HCT116 (cell line): ENCODE measurements around the gene GLRX. TPM values are rescaled to one million over a fixed set of nuclear protein-coding genes. Genes with fewer than 3 reads are reported as not detected.

Source experiments
- ATAC-seq: fragments of 200-7000 bp; cut with Tn5 transposase; 2 replicates; pipeline ENCODE4 v1.9.1; 2020; ENCODE audit warnings: mild to moderate bottlenecking, moderate library complexity
- BruUV-seq: library from RNA; stranded (reverse); fragments of 400-500 nt; replicated peaks from 2 replicates; lab custom pipeline; 2021; lab: Mats Ljungman, UMichigan
- CTCF ChIA-PET: fragments of 300-600 bp; sonication (Branson Sonifier 250); formaldehyde crosslinking; loops from one replicate; lab custom pipeline; 2021; ENCODE audit warnings: antibody characterized with exemption; lab: Charles Lee
- POLR2A ChIA-PET: fragments of 300-600, 350-600 bp; sonication (Branson Sonifier 250); formaldehyde crosslinking; loops from one replicate; lab custom pipeline; 2021; ENCODE audit warnings: antibody characterized with exemption; lab: Charles Lee
- RAD21 ChIA-PET, 2 experiments: fragments of 300-600 bp; sonication (Branson Sonifier 250); formaldehyde crosslinking; loops; one replicate each; lab custom pipeline; 2023; ENCODE audit warnings: low total read pairs in 2 of 2; ENCODE audit not compliant: uncharacterized antibody in 2 of 2, unreplicated experiment in 2 of 2, low non-redundant PET in 1 of 2; lab: Charles Lee
- DNase-seq: peaks from one replicate; pipeline ENCODE4 v3.0.0-alpha.2; 2010; ENCODE audit warnings: low read depth, low spot score
- H2AFZ ChIP-seq: fragments of 200-600 bp; shearing (Covaris generic), sonication (generic); 2 replicates; pipeline ENCODE4 v1.6.1; 2017; ENCODE audit warnings: low read depth, mixed run types, mixed read lengths, antibody characterized with exemption, low read length; ENCODE audit not compliant: poor library complexity, severe bottlenecking
- H3K27ac ChIP-seq: 2 replicates; pipeline ENCODE4 v1.5.1; 2012; ENCODE audit warnings: low read depth, low read length
- H3K27me3 ChIP-seq: fragments of 200-600 bp; sonication (generic); 2 replicates; pipeline ENCODE4 v1.6.1; 2016; ENCODE audit warnings: mixed run types, low read length, mixed read lengths; ENCODE audit not compliant: insufficient read depth
- H3K36me3 ChIP-seq, 2 experiments: fragments of 200-500 bp in 1 of 2; fragments of 200-600 bp in 1 of 2; sonication (Bioruptor generic) in 1 of 2; sonication (generic) in 1 of 2; 2 replicates each; pipeline versions ENCODE4 v1.5.1 to v1.6.1; 2014 to 2016; ENCODE audit warnings: low read length in 2 of 2, inconsistent platforms in 1 of 2, mixed read lengths in 1 of 2, mixed run types in 1 of 2; ENCODE audit not compliant: insufficient read depth in 2 of 2, control insufficient read depth in 1 of 2
- H3K4me1 ChIP-seq, 2 experiments: fragments of 200-600 bp in 1 of 2; sonication (generic) in 1 of 2; 2 replicates each; pipeline versions ENCODE4 v1.5.1 to v1.6.1; 2012 to 2017; ENCODE audit warnings: low read length in 2 of 2, inconsistent platforms in 1 of 2, mild to moderate bottlenecking in 1 of 2, mixed read lengths in 1 of 2, mixed run types in 1 of 2, moderate library complexity in 1 of 2; ENCODE audit not compliant: insufficient read depth in 2 of 2, control insufficient read depth in 1 of 2
- H3K4me2 ChIP-seq: fragments of 200-600 bp; sonication (generic); 2 replicates; pipeline ENCODE4 v1.6.1; 2017; ENCODE audit warnings: mixed run types, low read length, mixed read lengths
- H3K4me3 ChIP-seq, 2 experiments: fragments of 200-600 bp in 1 of 2; sonication (generic) in 1 of 2; replicated peaks in 1 of 2; 2 replicates each; pipeline ENCODE4 v1.5.1; 2011 to 2016; ENCODE audit warnings: low read length in 2 of 2, control low read depth in 1 of 2, low read depth in 1 of 2, mild to moderate bottlenecking in 1 of 2, mixed read lengths in 1 of 2, mixed run types in 1 of 2
- H3K79me2 ChIP-seq: fragments of 200-600 bp; sonication (generic); 2 replicates; pipeline ENCODE4 v1.6.1; 2017; ENCODE audit warnings: mild to moderate bottlenecking, mixed run types, low read length, moderate library complexity, mixed read lengths; ENCODE audit not compliant: insufficient read depth
- H3K9ac ChIP-seq: fragments of 200-600 bp; sonication (generic); 2 replicates; pipeline ENCODE4 v1.6.1; 2016; ENCODE audit warnings: low read length, mixed read lengths
- H3K9me2 ChIP-seq: fragments of 200-600 bp; sonication (generic), shearing (Covaris generic); 2 replicates; pipeline ENCODE4 v1.6.1; 2017; ENCODE audit warnings: mixed run types, mild to moderate bottlenecking, moderate library complexity; ENCODE audit not compliant: insufficient read depth
- H3K9me3 ChIP-seq, 2 experiments: fragments of 200-500 bp in 1 of 2; fragments of 200-600 bp in 1 of 2; sonication (Bioruptor generic) in 1 of 2; sonication (generic) in 1 of 2; 2 replicates each; pipeline ENCODE4 v1.6.1; 2014 to 2017; ENCODE audit warnings: low read length in 2 of 2, mixed read lengths in 2 of 2, inconsistent platforms in 1 of 2, low read depth in 1 of 2, mild to moderate bottlenecking in 1 of 2, mixed run types in 1 of 2, moderate library complexity in 1 of 2; ENCODE audit not compliant: control insufficient read depth in 1 of 2, insufficient read depth in 1 of 2
- H4K20me1 ChIP-seq: fragments of 200-600 bp; sonication (generic), shearing (Covaris generic); 2 replicates; pipeline ENCODE4 v1.6.1; 2017; ENCODE audit warnings: mixed run types, mild to moderate bottlenecking, moderate library complexity; ENCODE audit not compliant: insufficient read depth
- POLR2AphosphoS5 ChIP-seq: IDR thresholded peaks from 2 replicates; pipeline ENCODE4 v1.6.1; 2011; ENCODE audit warnings: mild to moderate bottlenecking, low read depth, low read length, moderate library complexity
- SP1 ChIP-seq: IDR thresholded peaks from 2 replicates; pipeline ENCODE4 v1.6.1; 2012; ENCODE audit warnings: low read depth
- TCF7L2 ChIP-seq: IDR thresholded peaks from 2 replicates; pipeline ENCODE4 v1.7.0; 2011; ENCODE audit warnings: borderline replicate concordance, inconsistent platforms; ENCODE audit not compliant: insufficient read depth, insufficient read length; ENCODE audit errors: extremely low read depth
- YY1 ChIP-seq: IDR thresholded peaks from 2 replicates; pipeline ENCODE4 v1.6.1; 2011; ENCODE audit warnings: low read length, low read depth, moderate library complexity, mild to moderate bottlenecking; ENCODE audit not compliant: insufficient replicate concordance; ENCODE audit errors: extremely low read depth
- ZFX ChIP-seq: fragments of 450-650 bp; IDR thresholded peaks from 2 replicates; pipeline ENCODE4 v1.6.1; 2017
- intact Hi-C: fragments of 100-400 bp; cut with micrococcal nuclease; formaldehyde crosslinking; loops from 2 replicates; pipeline ENCODE4 v1.10.0; 2022
- total RNA-seq: library from RNA; stranded (reverse); gene quantifications from one replicate; pipeline ENCODE4 v1.2.1, GENCODE V29; 2021; ENCODE audit not compliant: unreplicated experiment
- TF ChIP-seq, protein P1 (sequence below): IDR thresholded peaks from 2 replicates; pipeline ENCODE4 v1.6.1; 2011; ENCODE audit warnings: mild to moderate bottlenecking, low read length, moderate library complexity; ENCODE audit not compliant: insufficient replicate concordance; ENCODE audit errors: extremely low read depth

The GLRX gene
- total RNA-seq, 1 experiment from 2014 or later = 29.3 TPM

DNA sequence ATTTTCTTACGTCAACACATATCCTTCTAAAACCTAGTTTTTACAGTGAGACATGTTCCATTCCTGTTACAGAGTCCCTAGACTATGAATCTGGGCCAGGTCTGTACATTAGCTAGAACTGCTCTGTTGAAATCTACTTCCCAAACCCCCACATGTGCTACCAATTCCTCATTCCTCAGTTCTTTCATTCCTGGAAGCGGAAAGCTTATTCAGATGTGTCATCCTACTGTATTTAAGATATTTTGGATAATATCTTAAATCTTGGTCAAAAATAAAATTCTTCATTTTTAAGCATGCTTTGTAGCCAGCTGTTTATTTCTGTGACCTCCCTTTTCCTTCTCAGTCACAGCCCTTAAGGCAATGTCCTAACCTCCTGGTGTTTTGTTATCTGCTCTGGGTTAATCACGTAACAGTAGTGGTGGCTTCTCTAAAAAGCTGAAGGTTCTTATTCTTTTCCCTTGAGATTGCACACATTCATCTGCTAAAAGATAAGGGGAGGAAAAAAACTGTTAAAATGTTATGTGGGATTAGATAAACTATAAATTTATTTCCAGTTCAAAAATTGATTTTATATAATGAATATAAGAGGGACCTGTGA lies 35.6 kb downstream of the GLRX start:
- Histone ChIP-seq H4K20me1 (no peaks in the 10 kb centered on the region), H3K79me2 (no peaks in the 10 kb centered on the region), H3K4me3 (no peak overlapping the region), H3K36me3 (peaks cover 0 to 14% of the 10 kb centered on the region in 2 experiments; a peak in 2 of 4 replicates), H3K9me3 (no peaks in the 10 kb centered on the region), H2AFZ (no peak overlapping the region), H3K9ac (no peak overlapping the region), H3K27ac (no peak overlapping the region), H3K4me2 (no peak overlapping the region), H3K9me2 (no peaks in the 10 kb centered on the region), H3K4me1 (no peaks in the 10 kb centered on the region), H3K27me3 (no peaks in the 10 kb centered on the region)
- ChIA-PET CTCF (no interaction called here), RAD21 (no interaction called here), POLR2A (no interaction called here)
- ATAC-seq (no peak), DNase-seq (no peak)
- TF ChIP-seq TCF7L2 (no peak), ZFX (no peak), YY1 (no peak), POLR2AphosphoS5 (no peak), SP1 (no peak)
- TF ChIP-seq, protein P1, sequence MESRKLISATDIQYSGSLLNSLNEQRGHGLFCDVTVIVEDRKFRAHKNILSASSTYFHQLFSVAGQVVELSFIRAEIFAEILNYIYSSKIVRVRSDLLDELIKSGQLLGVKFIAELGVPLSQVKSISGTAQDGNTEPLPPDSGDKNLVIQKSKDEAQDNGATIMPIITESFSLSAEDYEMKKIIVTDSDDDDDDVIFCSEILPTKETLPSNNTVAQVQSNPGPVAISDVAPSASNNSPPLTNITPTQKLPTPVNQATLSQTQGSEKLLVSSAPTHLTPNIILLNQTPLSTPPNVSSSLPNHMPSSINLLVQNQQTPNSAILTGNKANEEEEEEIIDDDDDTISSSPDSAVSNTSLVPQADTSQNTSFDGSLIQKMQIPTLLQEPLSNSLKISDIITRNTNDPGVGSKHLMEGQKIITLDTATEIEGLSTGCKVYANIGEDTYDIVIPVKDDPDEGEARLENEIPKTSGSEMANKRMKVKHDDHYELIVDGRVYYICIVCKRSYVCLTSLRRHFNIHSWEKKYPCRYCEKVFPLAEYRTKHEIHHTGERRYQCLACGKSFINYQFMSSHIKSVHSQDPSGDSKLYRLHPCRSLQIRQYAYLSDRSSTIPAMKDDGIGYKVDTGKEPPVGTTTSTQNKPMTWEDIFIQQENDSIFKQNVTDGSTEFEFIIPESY = no peak
- intact Hi-C loops = no loop called here
- BruUV-seq = no TSS peak
